HepG2 (cell line): Measurements from ENCODE around the gene IL4I1. TPM values are rescaled to one million over a fixed set of nuclear protein-coding genes. Genes with fewer than 3 reads are reported as not detected.

Experiments used
- E2F2 ChIP-seq: sonication (generic); formaldehyde crosslinking; IDR thresholded peaks from 2 replicates; pipeline ENCODE4 v1.4.0; 2020; ENCODE audit warnings: missing genetic modification reagents, borderline replicate concordance
- ETS1 ChIP-seq: sonication (generic); formaldehyde crosslinking; IDR thresholded peaks from 2 replicates; pipeline ENCODE4 v1.4.0; 2020; ENCODE audit warnings: missing genetic modification reagents
- GMEB2 ChIP-seq: IDR thresholded peaks from 2 replicates; pipeline ENCODE4 v1.6.1; 2016; ENCODE audit warnings: missing biosample characterization, missing genetic modification reagents, low read depth
- HOMEZ ChIP-seq: IDR thresholded peaks from 2 replicates; pipeline ENCODE4 v1.6.1; 2016; ENCODE audit warnings: low read depth
- LCORL ChIP-seq, 2 experiments: fragments of 450-650 bp in 1 of 2; sonication (generic) in 1 of 2; formaldehyde crosslinking in 1 of 2; IDR thresholded peaks; 2 replicates each; pipeline versions ENCODE4 v1.5.0 to v1.6.1; 2017 to 2020; ENCODE audit warnings: antibody characterized with exemption in 1 of 2, missing genetic modification reagents in 1 of 2
- NFE2L1 ChIP-seq: sonication (generic); formaldehyde crosslinking; IDR thresholded peaks from 2 replicates; pipeline ENCODE4 v1.4.0; 2020; ENCODE audit warnings: missing genetic modification reagents, mild to moderate bottlenecking, borderline replicate concordance
- NFIB ChIP-seq: sonication (generic); formaldehyde crosslinking; IDR thresholded peaks from 2 replicates; pipeline ENCODE4 v1.9.0; 2021; ENCODE audit warnings: missing genetic modification reagents, mild to moderate bottlenecking, borderline replicate concordance
- NFKBIZ ChIP-seq: IDR thresholded peaks from 2 replicates; pipeline ENCODE4 v1.6.1; 2018; ENCODE audit warnings: missing genetic modification reagents, missing compliant biosample characterization
- PHF20 ChIP-seq: sonication (generic); formaldehyde crosslinking; IDR thresholded peaks from 2 replicates; pipeline ENCODE4 v1.5.0; 2020; ENCODE audit warnings: mild to moderate bottlenecking, missing genetic modification reagents
- PITX1 ChIP-seq: sonication (generic); formaldehyde crosslinking; IDR thresholded peaks from 2 replicates; pipeline ENCODE4 v1.5.1; 2020; ENCODE audit warnings: mild to moderate bottlenecking, missing genetic modification reagents
- SAFB2 ChIP-seq: sonication (generic); formaldehyde crosslinking; IDR thresholded peaks from 2 replicates; pipeline ENCODE4 v1.5.1; 2020; ENCODE audit warnings: missing genetic modification reagents, low read depth, mild to moderate bottlenecking, borderline replicate concordance
- SATB2 ChIP-seq: sonication (generic); formaldehyde crosslinking; IDR thresholded peaks from 2 replicates; pipeline ENCODE4 v1.5.0; 2020; ENCODE audit warnings: missing genetic modification reagents
- THRA ChIP-seq: sonication (generic); formaldehyde crosslinking; IDR thresholded peaks from 2 replicates; pipeline ENCODE4 v1.4.0; 2020; ENCODE audit warnings: missing genetic modification reagents, borderline replicate concordance
- XBP1 ChIP-seq: sonication (generic); formaldehyde crosslinking; IDR thresholded peaks from 2 replicates; pipeline ENCODE4 v1.5.0; 2020; ENCODE audit warnings: missing genetic modification reagents
- ZBTB7B ChIP-seq: sonication (generic); formaldehyde crosslinking; IDR thresholded peaks from 2 replicates; pipeline ENCODE4 v1.4.0; 2020; ENCODE audit warnings: missing genetic modification reagents
- ZFP41 ChIP-seq: sonication (generic); formaldehyde crosslinking; IDR thresholded peaks from 2 replicates; pipeline ENCODE4 v1.4.0; 2020; ENCODE audit warnings: mild to moderate bottlenecking, missing genetic modification reagents, borderline replicate concordance
- ZNF326 ChIP-seq: sonication (generic); formaldehyde crosslinking; IDR thresholded peaks from 2 replicates; pipeline ENCODE4 v1.4.0; 2020; ENCODE audit warnings: missing genetic modification reagents, borderline replicate concordance
- ZNF550 ChIP-seq: sonication (generic); formaldehyde crosslinking; IDR thresholded peaks from 2 replicates; pipeline ENCODE4 v1.4.0; 2020; ENCODE audit warnings: mild to moderate bottlenecking, missing genetic modification reagents, borderline replicate concordance
- ZNF615 ChIP-seq: sonication (generic); formaldehyde crosslinking; IDR thresholded peaks from 2 replicates; pipeline ENCODE4 v1.5.0; 2020; ENCODE audit warnings: mild to moderate bottlenecking, missing genetic modification reagents, borderline replicate concordance
- ZNF747 ChIP-seq: sonication (generic); formaldehyde crosslinking; IDR thresholded peaks from 2 replicates; pipeline ENCODE4 v1.8.1; 2023; ENCODE audit warnings: missing genetic modification reagents, mild to moderate bottlenecking, borderline replicate concordance
- ZNF816 ChIP-seq: sonication (generic); formaldehyde crosslinking; IDR thresholded peaks from 2 replicates; pipeline ENCODE4 v1.8.0; 2022; ENCODE audit warnings: missing genetic modification reagents, mild to moderate bottlenecking, borderline replicate concordance
- ZNF883 ChIP-seq: sonication (generic); formaldehyde crosslinking; IDR thresholded peaks from 2 replicates; pipeline ENCODE4 v1.5.1; 2020; ENCODE audit warnings: mild to moderate bottlenecking, missing genetic modification reagents; ENCODE audit errors: not compliant biosample characterization
- polyA plus RNA-seq, 8 experiments: library from polyadenylated mRNA; depleted of rRNA in 3 of 8; stranded (reverse) in 7 of 8; unstranded in 1 of 8; fragments of >200 nt; fragmentation: Illumina TruSeq in 4 of 8; extraction: Trizol in 4 of 8; gene quantifications; 2 replicates each; pipeline versions ENCODE4 v1.2.1 to v1.2.3, GENCODE V29; 2011 to 2016; ENCODE audit warnings: low read depth in 4 of 8, missing spikeins in 1 of 8, mixed read lengths in 1 of 8; ENCODE audit not compliant: insufficient read depth in 1 of 8
- total RNA-seq, 5 experiments: library from RNA; depleted of rRNA; stranded (reverse); fragments of >200 nt; fragmentation: Illumina TruSeq; extraction: Trizol; gene quantifications; 2 replicates each; pipeline ENCODE4 v1.2.3, GENCODE V29; 2016; ENCODE audit warnings: low read depth in 1 of 5

Gene IL4I1
- total and polyA plus RNA-seq, 2 of the 13 experiments (the other 11 are each of a cell fraction or from before 2014, with no cell fraction given) = not detected

- TF ChIP-seq PITX1 (CRISPR knock-in tag) (peak; percentile 40; the same call in 1 of the 2 replicates), XBP1 (CRISPR knock-in tag) (no peak; the same call in none of the 2 replicates), PHF20 (CRISPR knock-in tag) (peak; percentile 81), NFIB (CRISPR knock-in tag) (no peak), ZNF550 (CRISPR knock-in tag) (0 out of 2 replicates have a peak, but pooled peaks have one; percentile 88), GMEB2 (CRISPR knock-in tag) (0 out of 2 replicates have a peak, but pooled peaks have one; percentile 35), HOMEZ (CRISPR knock-in tag) (peak; percentile 8; the same call in 1 of the 2 replicates), SAFB2 (peak; percentile 71; the same call in 1 of the 2 replicates), ZNF615 (CRISPR knock-in tag) (peak; percentile 57; the same call in 1 of the 2 replicates), SATB2 (peak; percentile 91; the same call in 1 of the 2 replicates), ZNF326 (no peak), ZNF883 (CRISPR knock-in tag) (peak; percentile 97), ZBTB7B (CRISPR knock-in tag) (peak; percentile 58), LCORL (IDR thresholded peaks at IDR 0.05) (no peak), LCORL (CRISPR knock-in tag; IDR thresholded peaks at IDR 0.05) (0 out of 2 replicates have a peak, but pooled peaks have one; percentile 31), ZFP41 (CRISPR knock-in tag) (peak; percentile 69; the same call in 1 of the 2 replicates), E2F2 (CRISPR knock-in tag) (no peak), ZNF747 (CRISPR knock-in tag) (no peak; the same call in 1 of the 2 replicates), NFKBIZ (CRISPR knock-in tag) (no peak; the same call in 1 of the 2 replicates), THRA (CRISPR knock-in tag) (peak; percentile 54; the same call in 1 of the 2 replicates), ZNF816 (0 out of 2 replicates have a peak, but pooled peaks have one; percentile 70), ETS1 (CRISPR knock-in tag) (0 out of 2 replicates have a peak, but pooled peaks have one; percentile 64), NFE2L1 (0 out of 2 replicates have a peak, but pooled peaks have one; percentile 42)
These were observed 32.5 kb upstream of the IL4I1 start, which contains the start of the genes ATF5 and NUP62 (continued) for GRCh38 chr19:49929121-49929610.
